ENCODE data around the gene FAM117B.
"Not testable (repeated sequence)": the region's sequence is repeated elsewhere in the genome, so short reads cannot be mapped to it uniquely, and the experiment has no call there.

The FAM117B gene

GRCh38 chr2:202705446-202706020, 70.8 kb downstream of the FAM117B start:
- DNase-seq, result no peak

GRCh38 chr2:202714971-202715935, 80.5 kb downstream of the FAM117B start:
- DNase-seq, result not testable (repeated sequence)

GRCh38 chr2:202716114-202716718, 81.4 kb downstream of the FAM117B start:
- DNase-seq, result no peak

GRCh38 chr2:202716953-202717597, 82.3 kb downstream of the FAM117B start:
- no peak for DNase-seq

- peak; percentile 4 for DNase-seq
Observed at GRCh38 chr2:202717598-202718310, 83.0 kb downstream of the FAM117B start.

- DNase-seq, result no peak
Observed at GRCh38 chr2:202718614-202719013, 83.8 kb downstream of the FAM117B start.

- no peak for DNase-seq
Observed at GRCh38 chr2:202720226-202720625, 85.5 kb downstream of the FAM117B start.

GRCh38 chr2:202721621-202722020, 86.9 kb downstream of the FAM117B start:
- DNase-seq, result no peak

GRCh38 chr2:202723746-202724145, 89.0 kb downstream of the FAM117B start:
- no peak for DNase-seq

- no peak for DNase-seq
Observed at GRCh38 chr2:202726070-202726469, 91.3 kb downstream of the FAM117B start.

GRCh38 chr2:202736826-202737225, 102.1 kb downstream of the FAM117B start:
- no peak for DNase-seq

- no peak for DNase-seq
Observed at GRCh38 chr2:202743613-202744012, 108.8 kb downstream of the FAM117B start.

- no peak for DNase-seq
Observed at GRCh38 chr2:202749477-202749876, 114.7 kb downstream of the FAM117B start.

GRCh38 chr2:202750763-202751427, 116.1 kb downstream of the FAM117B start:
- no peak for DNase-seq

GRCh38 chr2:202752071-202752470, 117.3 kb downstream of the FAM117B start:
- no peak for DNase-seq

GRCh38 chr2:202754936-202755335, 120.2 kb downstream of the FAM117B start:
- no peak for DNase-seq

- no peak for DNase-seq
Observed at GRCh38 chr2:202756598-202756997, 121.8 kb downstream of the FAM117B start.

GRCh38 chr2:202757339-202757738, 122.6 kb downstream of the FAM117B start:
- DNase-seq, result no peak

- no peak for DNase-seq
Observed at GRCh38 chr2:202758128-202758527, 123.4 kb downstream of the FAM117B start.

GRCh38 chr2:202758604-202759003, 123.8 kb downstream of the FAM117B start:
- DNase-seq, result no peak

- no peak for DNase-seq
Observed at GRCh38 chr2:202760848-202761247, 126.1 kb downstream of the FAM117B start.

- no peak for DNase-seq
Observed at GRCh38 chr2:202762556-202762955, 127.8 kb downstream of the FAM117B start.

Measured in hematopoietic multipotent progenitor cell treated with erythropoietin and hydrocortisone succinate and interleukin-3 and kit ligand, for 8 days (in vitro differentiated cells).